Medulla oblongata (tissue), 1 donor: ENCODE measurements around the gene SEPTIN5.
A peak's percentile ranks its signal among the peaks of the same experiment; 100 is the strongest.

ENCODE experiments used
- DNase-seq: peaks from one replicate; pipeline ENCODE4 v3.0.0-alpha.2; 2015; ENCODE audit errors: extremely low spot score

Gene SEPTIN5

GRCh38 chr22:19733755-19734154 lies 19.5 kb downstream of the SEPTIN5 start:
- DNase-seq: no peak

- DNase-seq: no peak
Measured at GRCh38 chr22:19734163-19734562, 19.9 kb downstream of the SEPTIN5 start.

GRCh38 chr22:19734837-19735382 lies 20.6 kb downstream of the SEPTIN5 start:
- DNase-seq: no peak

GRCh38 chr22:19735665-19736510 lies 21.6 kb downstream of the SEPTIN5 start:
- no peak for DNase-seq

GRCh38 chr22:19737846-19738663 lies 23.8 kb downstream of the SEPTIN5 start:
- DNase-seq: no peak

- DNase-seq: no peak
Measured at GRCh38 chr22:19738664-19739447, 24.6 kb downstream of the SEPTIN5 start.

GRCh38 chr22:19739448-19739895 lies 25.2 kb downstream of the SEPTIN5 start:
- DNase-seq: no peak

- DNase-seq: no peak
Measured at GRCh38 chr22:19739911-19740449, 25.7 kb downstream of the SEPTIN5 start.

GRCh38 chr22:19740586-19740985 lies 26.3 kb downstream of the SEPTIN5 start:
- DNase-seq: no peak

- DNase-seq: no peak
Measured at GRCh38 chr22:19741053-19741452, 26.8 kb downstream of the SEPTIN5 start.

- DNase-seq: peak; percentile 25
Measured at GRCh38 chr22:19742160-19743066, 28.1 kb downstream of the SEPTIN5 start.

GRCh38 chr22:19743081-19743480 lies 28.8 kb downstream of the SEPTIN5 start:
- no peak for DNase-seq

- no peak for DNase-seq
Measured at GRCh38 chr22:19743651-19744050, 29.3 kb downstream of the SEPTIN5 start.

- DNase-seq: no peak
Measured at GRCh38 chr22:19744350-19745006, 30.2 kb downstream of the SEPTIN5 start.

- DNase-seq: no peak
Measured at GRCh38 chr22:19745155-19746101, 31.1 kb downstream of the SEPTIN5 start.

- DNase-seq: no peak
Measured at GRCh38 chr22:19746726-19747125, 32.4 kb downstream of the SEPTIN5 start.

GRCh38 chr22:19747551-19747950 lies 33.2 kb downstream of the SEPTIN5 start:
- no peak for DNase-seq

- no peak for DNase-seq
Measured at GRCh38 chr22:19748139-19748538, 33.8 kb downstream of the SEPTIN5 start.
